Measurements from ENCODE around the gene AMH. TPM values are rescaled to one million over a fixed set of nuclear protein-coding genes. Genes with fewer than 3 reads are reported as not detected.
A peak's percentile ranks its signal among the peaks of the same experiment; 100 is the strongest.

Gene AMH
- total and polyA plus RNA-seq, 2 experiments from 2014 or later = 1.9 to 6.8 TPM

GRCh38 chr19:2224754-2225349 lies 24.3 kb upstream of the AMH start (continued):
- TF ChIP-seq ZNF462 (CRISPR knock-in tag; IDR thresholded peaks at IDR 0.05) (no peak), ZNF114 (CRISPR knock-in tag; IDR thresholded peaks at IDR 0.05) (no peak), EZH2 (IDR thresholded peaks at IDR 0.05; ENCODE audit: low read depth, unreplicated experiment) (no peak), STAT1 (IDR thresholded peaks at IDR 0.05; ENCODE audit: unreplicated experiment) (no peak), NANOG (IDR thresholded peaks at IDR 0.05; ENCODE audit: borderline replicate concordance) (no peak), CREB1 (CRISPR knock-in tag; IDR thresholded peaks at IDR 0.05; ENCODE audit: low read depth) (no peak)

GRCh38 chr19:2225415-2226050 lies 23.6 kb upstream of the AMH start:
- Histone ChIP-seq H2AFZ (no peak overlapping the region), H3K4me1 (ENCODE audit: insufficient read depth) (no peaks in the 10 kb centered on the region), H3K27me3 (ENCODE audit: insufficient read depth) (no peaks in the 10 kb centered on the region), H3K79me2 (replicated peaks; ENCODE audit: insufficient read depth) (no peaks in the 10 kb centered on the region), H3K27ac (ENCODE audit: low read depth) (peak overlapping the region; percentile 78), H3K4me3 (no peak overlapping the region), H3K9me2 (ENCODE audit: insufficient read depth) (no peaks in the 10 kb centered on the region), H3K4me2 (no peak overlapping the region), H3F3A (replicated peaks; ENCODE audit: low read depth) (0 out of 2 replicates have a peak, but pooled peaks cover 1% of the 10 kb centered on the region), H3K36me3 (ENCODE audit: insufficient read depth) (no peaks in the 10 kb centered on the region; the same call in 1 of the 2 replicates), H4K20me1 (replicated peaks; ENCODE audit: insufficient read depth) (peaks cover 5% of the 10 kb centered on the region; the same call in 1 of the 2 replicates)
- Mint-ChIP-seq H3K9me3 (no peaks in the 10 kb centered on the region), H3K4me3 (no peak overlapping the region), H3K4me1 (no peaks in the 10 kb centered on the region), H3K36me3 (ENCODE audit: low read depth) (peaks cover 35% of the 10 kb centered on the region), H3K27me3 (ENCODE audit: insufficient read depth, low read depth, poor library complexity) (peaks cover 6% of the 10 kb centered on the region), H3K27ac (no peak overlapping the region)
- ATAC-seq (no peak), DNase-seq (ENCODE audit: low spot score) (no peak)
- TF ChIP-seq EZH2phosphoT487 (IDR thresholded peaks at IDR 0.05; ENCODE audit: unreplicated experiment) (no peak), ZNF462 (CRISPR knock-in tag; IDR thresholded peaks at IDR 0.05) (no peak), STAT1 (IDR thresholded peaks at IDR 0.05; ENCODE audit: unreplicated experiment) (no peak)

All from GM23338 (cell line).